ENCODE measurements around the gene LIN7C.
"Not testable (repeated sequence)": the region's sequence is repeated elsewhere in the genome, so short reads cannot be mapped to it uniquely, and the experiment has no call there.

Gene LIN7C

DNA sequence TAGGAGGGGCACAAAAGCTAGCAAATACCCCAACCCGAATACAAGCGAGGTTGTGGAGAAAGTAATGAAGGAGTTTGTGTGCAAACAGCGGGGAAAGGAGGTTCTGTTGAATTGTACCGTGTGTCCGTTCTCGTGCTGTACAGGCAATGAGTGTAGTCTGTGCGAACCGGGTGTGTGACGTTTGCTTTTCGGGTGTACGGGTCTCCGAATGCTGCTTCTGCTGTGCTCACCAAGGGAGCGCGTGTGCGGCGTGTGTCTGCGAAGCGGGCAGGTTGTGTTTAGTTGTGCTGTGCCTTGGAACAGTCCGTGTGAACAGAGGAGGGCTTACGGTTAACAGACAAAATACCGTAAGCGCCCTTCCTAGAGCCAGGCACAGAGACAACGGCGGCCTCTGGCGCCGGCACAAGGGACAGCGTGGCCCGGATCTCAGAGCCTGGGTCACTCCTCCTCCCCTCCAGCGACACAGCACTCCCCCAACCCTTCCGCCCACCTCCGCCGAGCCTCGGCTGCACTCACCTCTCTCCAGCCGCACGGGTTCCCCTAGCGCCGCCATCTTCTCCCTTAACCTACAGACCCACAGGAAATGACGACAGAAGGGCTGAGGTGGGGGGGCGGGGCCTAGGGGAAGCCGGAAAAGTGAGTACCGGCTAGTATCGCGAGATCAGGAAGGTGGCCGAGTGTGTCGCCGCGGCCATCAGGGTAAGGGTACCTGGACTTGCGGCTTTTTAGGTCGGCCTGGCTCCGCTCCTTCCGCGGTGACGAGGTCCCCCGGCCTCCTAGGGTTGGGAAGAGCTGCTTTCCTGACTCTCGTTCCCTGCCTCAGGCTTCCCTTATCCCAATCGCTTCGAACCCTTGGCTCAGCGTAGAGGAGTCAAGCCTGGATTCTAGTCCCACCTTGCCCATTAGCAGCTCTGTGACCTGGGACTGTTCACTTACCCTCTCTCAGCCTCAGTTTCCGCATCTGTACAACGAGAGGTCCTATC, at the start of gene LIN7C:
TSS of gene LIN7C (minus strand) at position 570 of the 983 bp plus-strand sequence. CDS start at position 553, 17 bp downstream.
- DNase-seq (ENCODE audit: low spot score), result peak; percentile 95

DNA sequence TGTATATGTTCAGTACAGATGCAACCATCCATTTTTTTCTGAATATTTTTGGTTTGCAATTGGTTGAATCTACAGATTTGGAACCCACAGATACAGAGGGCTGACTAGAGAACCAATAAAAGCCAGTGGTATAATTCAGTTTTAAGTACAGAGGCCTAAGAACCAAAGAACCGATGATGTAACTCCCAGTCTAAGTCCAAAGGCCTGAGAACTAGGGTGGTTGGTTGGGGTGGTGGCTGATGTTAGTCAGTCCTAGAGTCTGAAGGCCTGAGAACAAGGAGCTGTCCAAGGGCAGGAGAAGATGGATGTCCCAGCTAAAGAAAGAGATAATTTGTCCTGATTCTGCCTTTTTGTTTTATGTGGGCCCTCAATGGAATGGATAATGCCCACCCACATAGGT, 48.7 kb upstream of the LIN7C start:
- no peak for DNase-seq (ENCODE audit: low spot score)

GRCh38 chr11:27553186-27553585, 46.6 kb upstream of the LIN7C start:
- no peak for DNase-seq (ENCODE audit: low spot score)

GRCh38 chr11:27552341-27552740, 45.8 kb upstream of the LIN7C start:
- no peak for DNase-seq (ENCODE audit: low spot score)

DNA sequence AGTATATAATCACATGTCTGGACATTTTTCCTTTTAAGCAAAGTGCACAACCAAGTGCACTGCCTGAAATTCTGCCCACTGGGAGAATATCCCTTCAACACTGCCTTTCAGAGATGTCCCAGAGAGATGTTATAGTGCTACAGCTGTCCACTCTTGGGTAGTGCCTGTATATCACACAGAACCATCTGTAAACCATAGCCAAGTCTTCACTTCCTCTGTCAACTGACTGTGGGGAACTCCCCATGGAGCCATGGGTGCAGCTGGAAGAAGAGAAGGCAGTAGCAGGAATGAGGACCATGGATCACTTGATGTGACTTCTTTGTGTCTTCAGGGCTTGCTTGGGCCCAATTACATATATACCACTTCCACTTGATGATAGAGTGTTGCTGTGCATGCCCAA, 44.6 kb upstream of the LIN7C start:
- no peak for DNase-seq (ENCODE audit: low spot score)

- DNase-seq (ENCODE audit: low spot score), result no peak
Measured at GRCh38 chr11:27545946-27546345, 39.4 kb upstream of the LIN7C start.

GRCh38 chr11:27545035-27545434, 38.5 kb upstream of the LIN7C start:
- DNase-seq (ENCODE audit: low spot score), result no peak

GRCh38 chr11:27541790-27542189, 35.2 kb upstream of the LIN7C start:
- no peak for DNase-seq (ENCODE audit: low spot score)

DNA sequence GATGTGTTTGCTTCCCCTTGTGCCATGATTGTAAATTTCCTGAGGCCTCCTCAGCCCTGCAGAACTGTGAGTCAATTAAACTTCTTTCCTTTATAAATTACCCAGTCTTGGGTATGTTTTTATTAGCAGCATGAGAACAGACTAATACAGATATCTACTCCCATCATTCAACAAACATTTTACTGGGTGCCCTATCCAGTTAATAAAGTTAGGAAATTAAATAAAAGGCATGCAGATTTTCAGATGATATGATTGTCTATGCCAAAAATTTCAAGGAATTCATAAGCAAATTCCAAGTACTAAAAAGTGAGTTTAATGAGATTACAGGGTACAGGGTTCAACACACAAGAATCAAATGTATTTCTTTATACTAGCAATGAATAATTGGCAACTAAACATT, 33.5 kb upstream of the LIN7C start:
- no peak for DNase-seq (ENCODE audit: low spot score)

GRCh38 chr11:27535103-27535502, 28.5 kb upstream of the LIN7C start:
- DNase-seq (ENCODE audit: low spot score), result no peak

DNA sequence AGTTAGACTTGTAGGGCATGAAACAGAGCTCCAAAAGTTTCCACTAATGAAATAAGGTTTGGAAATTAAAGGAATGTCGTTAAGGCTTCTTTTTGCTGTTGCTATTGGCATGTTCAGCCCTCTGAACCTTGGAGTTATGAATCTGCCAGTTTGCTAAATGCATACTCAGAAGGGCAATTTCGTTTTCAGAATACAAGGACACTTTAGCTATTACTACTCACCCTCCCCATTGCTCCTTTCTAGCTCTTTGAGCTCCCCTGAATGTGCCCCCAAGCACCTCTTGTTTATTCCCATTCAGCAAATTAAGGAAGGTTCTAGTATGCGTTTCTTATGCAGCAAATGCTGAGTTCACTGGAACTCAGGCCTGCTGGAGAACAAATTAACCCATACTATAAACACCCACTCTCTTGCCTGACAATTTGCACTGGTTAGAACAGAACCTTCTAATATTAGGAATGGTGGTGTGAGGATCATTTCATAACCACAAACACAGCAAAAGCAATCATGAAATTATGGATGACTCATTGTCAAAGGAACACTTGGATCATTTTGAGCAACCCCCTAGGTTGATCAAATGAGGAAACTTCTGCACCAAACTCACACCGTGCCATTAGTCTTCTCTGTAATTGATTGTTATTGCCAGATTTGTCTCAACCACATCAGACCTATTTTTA, 26.2 kb upstream of the LIN7C start:
- no peak for DNase-seq (ENCODE audit: low spot score)

DNA sequence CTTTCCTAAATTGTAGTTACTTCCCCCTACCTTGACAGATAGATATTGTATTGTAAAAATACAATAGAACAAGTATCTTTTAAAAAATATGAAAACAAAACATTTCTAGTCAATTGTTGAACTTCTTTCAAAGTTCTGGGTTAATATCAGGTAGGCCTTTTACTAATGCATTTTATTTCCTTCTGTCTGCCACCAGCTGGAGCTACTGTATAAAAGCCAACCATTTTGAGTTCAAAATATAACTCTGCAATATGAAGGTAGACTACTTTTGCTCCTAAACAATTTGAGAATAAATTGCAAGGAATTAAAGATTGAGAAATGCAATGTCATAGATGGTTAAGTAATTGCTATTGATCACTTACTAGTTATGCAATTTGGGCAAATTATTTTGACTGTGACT, 22.1 kb upstream of the LIN7C start:
- no peak for DNase-seq (ENCODE audit: low spot score)

GRCh38 chr11:27526535-27526934, 20.0 kb upstream of the LIN7C start:
- no peak for DNase-seq (ENCODE audit: low spot score)

DNA sequence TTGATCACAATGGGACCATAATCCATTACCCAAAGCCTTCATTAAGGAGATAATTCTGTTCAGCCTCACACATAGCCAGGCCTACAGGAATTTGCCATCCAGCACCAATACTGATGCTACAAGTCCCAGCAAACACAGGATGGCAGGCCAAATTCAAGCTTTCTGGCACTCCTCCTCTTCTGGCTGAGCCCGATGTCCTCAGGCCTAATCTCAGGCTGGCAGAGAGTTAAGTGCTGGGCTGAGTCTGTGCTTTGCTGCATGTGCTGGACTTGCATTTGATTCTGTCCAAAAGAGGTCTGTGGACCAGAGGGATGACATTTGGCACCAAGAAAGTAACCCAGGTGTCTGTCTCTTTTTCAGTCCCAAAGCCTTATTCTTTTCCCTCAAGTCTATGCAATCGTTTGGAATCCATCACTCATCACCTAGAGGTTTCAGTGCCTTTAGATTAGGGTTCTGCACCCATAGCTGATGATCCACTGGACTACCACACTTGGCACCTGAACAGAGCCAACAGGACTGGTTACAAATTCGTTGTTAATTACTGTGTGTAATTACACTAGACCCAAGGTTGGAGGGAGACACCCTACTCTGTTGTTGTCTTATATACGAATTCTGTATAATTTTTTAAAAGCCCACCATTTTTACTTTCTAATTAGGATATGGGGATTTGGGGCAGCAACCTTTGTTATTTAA, 19.4 kb upstream of the LIN7C start:
- no peak for DNase-seq (ENCODE audit: low spot score)

DNA sequence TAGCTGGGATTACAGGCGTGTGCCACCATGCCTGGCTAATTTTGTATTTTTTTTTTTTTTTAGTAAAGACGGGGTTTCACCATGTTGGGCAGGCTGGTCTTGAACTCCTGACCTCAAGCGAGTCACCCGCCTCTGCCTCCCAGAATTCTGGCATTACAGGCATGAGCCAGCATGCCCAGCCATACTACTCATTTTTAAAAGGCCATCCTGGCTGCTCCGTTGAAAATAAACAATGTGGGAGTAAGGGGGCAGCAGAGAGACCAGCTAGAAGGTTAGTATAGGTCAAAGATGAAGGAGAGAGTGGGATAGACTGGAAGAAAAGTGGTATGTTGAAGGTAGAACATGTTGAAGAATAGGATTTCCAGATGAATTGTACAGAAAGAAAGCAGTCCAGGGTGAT, 17.6 kb upstream of the LIN7C start:
- DNase-seq (ENCODE audit: low spot score), result no peak

- DNase-seq (ENCODE audit: low spot score), result no peak
Measured at GRCh38 chr11:27520226-27520625, 13.7 kb upstream of the LIN7C start.

DNA sequence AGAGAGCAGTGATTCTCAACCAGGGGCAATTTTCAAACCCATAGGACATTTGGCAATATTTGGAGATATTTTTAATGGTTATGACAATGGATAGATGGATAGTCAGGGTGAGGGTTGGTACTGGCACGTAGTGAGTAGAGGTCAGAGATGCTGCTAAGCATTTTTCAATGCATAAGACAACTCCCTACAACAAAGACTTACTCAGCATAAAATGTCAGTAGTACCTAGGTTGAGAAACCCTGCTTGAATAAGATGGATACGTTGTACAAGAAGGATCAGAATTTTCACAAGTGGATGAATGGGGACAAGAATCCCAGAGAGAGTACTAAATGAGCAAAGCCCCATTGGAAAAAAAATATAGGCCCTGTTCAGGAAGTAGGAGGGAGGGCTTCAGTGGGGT, 11.9 kb upstream of the LIN7C start:
- DNase-seq (ENCODE audit: low spot score), result no peak

DNA sequence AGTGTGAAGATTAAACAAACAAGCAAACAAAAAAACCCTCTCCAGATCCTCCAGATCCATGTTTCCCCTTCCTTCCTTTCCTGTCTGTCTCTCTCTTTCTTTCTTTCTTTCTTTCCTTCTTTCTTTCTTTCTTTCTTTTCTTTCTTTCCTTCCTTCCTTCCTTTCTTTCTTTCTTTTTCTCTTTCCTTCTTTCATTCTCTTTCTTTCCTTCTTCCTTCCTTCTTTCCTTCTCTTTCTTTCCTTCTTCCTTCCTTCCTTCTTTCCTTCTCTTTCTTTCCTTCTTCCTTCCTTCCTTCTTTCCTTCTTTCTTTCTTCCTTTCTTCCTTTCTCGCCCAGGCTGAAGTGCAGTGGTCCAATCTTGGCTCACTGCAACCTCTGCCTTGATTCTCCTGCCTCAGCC, 10.9 kb upstream of the LIN7C start:
- DNase-seq (ENCODE audit: low spot score), result not testable (repeated sequence)

GRCh38 chr11:27514558-27514957, 8.0 kb upstream of the LIN7C start:
- DNase-seq (ENCODE audit: low spot score), result no peak

DNA sequence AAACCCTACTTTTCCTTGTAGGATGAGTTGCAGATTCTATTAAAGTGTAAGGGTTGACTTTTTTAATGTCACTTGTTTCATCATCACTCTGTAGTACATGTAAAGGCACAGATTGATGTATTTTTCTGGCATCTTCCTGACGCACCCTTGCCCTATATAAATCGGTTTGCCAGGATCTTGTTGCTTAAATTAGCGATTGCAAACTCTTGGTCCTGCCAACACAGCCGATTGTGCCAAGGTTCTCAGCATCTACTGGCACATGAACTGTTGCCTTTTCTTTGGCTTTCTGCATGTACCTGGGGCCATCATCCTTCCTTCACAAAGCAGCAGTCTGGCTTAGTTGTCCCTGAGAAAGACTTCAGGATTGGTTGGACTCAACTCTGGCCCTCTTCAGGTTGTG, 7.5 kb upstream of the LIN7C start:
- DNase-seq (ENCODE audit: low spot score), result no peak

GRCh38 chr11:27513389-27513788, 6.8 kb upstream of the LIN7C start:
- DNase-seq (ENCODE audit: low spot score), result no peak

- no peak for DNase-seq (ENCODE audit: low spot score)
Measured at GRCh38 chr11:27512238-27512637, 5.7 kb upstream of the LIN7C start.

DNA sequence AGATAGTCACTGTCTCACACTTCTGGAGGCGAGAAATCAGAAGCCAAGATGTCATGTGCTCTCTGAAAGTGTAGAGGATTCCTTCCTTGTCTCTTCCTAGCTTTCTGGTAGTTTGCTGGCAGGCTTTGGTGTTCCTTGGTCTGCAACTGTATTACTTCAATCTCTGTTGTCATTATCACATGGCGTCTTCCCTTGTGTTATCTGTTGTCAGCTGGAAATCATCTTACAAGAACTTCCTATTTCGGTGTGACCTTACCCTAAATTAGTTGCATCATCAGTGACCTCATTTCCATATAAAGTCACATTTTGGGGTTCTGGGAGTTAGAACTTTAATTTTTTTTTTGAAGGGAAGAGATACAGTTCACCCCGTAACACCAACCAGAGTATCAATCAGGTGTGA, 3.3 kb upstream of the LIN7C start:
- no peak for DNase-seq (ENCODE audit: low spot score)

All from hematopoietic multipotent progenitor cell treated with erythropoietin and hydrocortisone succinate and interleukin-3 and kit ligand, for 17 days (in vitro differentiated cells).